ENCODE results near the gene LRIT2. TPM values are rescaled to one million over a fixed set of nuclear protein-coding genes. Genes with fewer than 3 reads are reported as not detected.

The LRIT2 gene
- polyA plus RNA-seq, 1 experiment, result not detected

- ChIA-PET CTCF (no interaction called here), POLR2A (no interaction called here)
- H3K27me3 ChIP-seq (ENCODE audit: control insufficient read depth, insufficient read depth, low read length), result peaks cover 14% of the 10 kb centered on the region
- no peak overlapping the region for H3K4me3 ChIP-seq (ENCODE audit: low read depth, low read length)
- no peak for DNase-seq (ENCODE audit: low read depth, low spot score)
- TF ChIP-seq CTCF (IDR thresholded peaks at IDR 0.05; ENCODE audit: low read depth, low read length), result no peak
- H3K27ac ChIP-seq (ENCODE audit: low read depth, low read length), result no peak overlapping the region
- no peaks in the 10 kb centered on the region for H3K9me3 ChIP-seq (ENCODE audit: control insufficient read depth, insufficient read depth, low read length)
Observed at GRCh38 chr10:84201244-84201606, 24.1 kb downstream of the LRIT2 start.

- H3K27me3 ChIP-seq (ENCODE audit: control insufficient read depth, insufficient read depth, low read length), result peaks cover 20% of the 10 kb centered on the region
- POLR2A ChIA-PET, result no interaction called here
- H3K4me3 ChIP-seq (ENCODE audit: low read depth, low read length), result no peak overlapping the region
- H3K9me3 ChIP-seq (ENCODE audit: control insufficient read depth, insufficient read depth, low read length), result no peaks in the 10 kb centered on the region; the same call in 1 of the 2 replicates
- no peak for DNase-seq (ENCODE audit: low read depth, low spot score)
- CTCF ChIA-PET, result no interaction called here
- no peak for TF ChIP-seq CTCF (IDR thresholded peaks at IDR 0.05; ENCODE audit: low read depth, low read length)
- no peak overlapping the region for H3K27ac ChIP-seq (ENCODE audit: low read depth, low read length)
Observed at GRCh38 chr10:84200537-84201243, 24.7 kb downstream of the LRIT2 start.

- TF ChIP-seq CTCF (IDR thresholded peaks at IDR 0.05; ENCODE audit: low read depth, low read length), result no peak
- H3K27me3 ChIP-seq (ENCODE audit: control insufficient read depth, insufficient read depth, low read length), result peaks cover 40% of the 10 kb centered on the region
- no peak overlapping the region for H3K27ac ChIP-seq (ENCODE audit: low read depth, low read length)
- H3K4me3 ChIP-seq (ENCODE audit: low read depth, low read length), result no peak overlapping the region
- POLR2A ChIA-PET, result no interaction called here
- no peaks in the 10 kb centered on the region; the same call in 1 of the 2 replicates for H3K9me3 ChIP-seq (ENCODE audit: control insufficient read depth, insufficient read depth, low read length)
- CTCF ChIA-PET, result no interaction called here
- DNase-seq (ENCODE audit: low read depth, low spot score), result no peak
Observed at GRCh38 chr10:84198206-84198915, 27.0 kb downstream of the LRIT2 start.

- Histone ChIP-seq H3K27ac (ENCODE audit: low read depth, low read length) (no peak overlapping the region), H3K9me3 (ENCODE audit: control insufficient read depth, insufficient read depth, low read length) (no peaks in the 10 kb centered on the region; the same call in 1 of the 2 replicates), H3K4me3 (ENCODE audit: low read depth, low read length) (no peak overlapping the region), H3K27me3 (ENCODE audit: control insufficient read depth, insufficient read depth, low read length) (peaks cover 46% of the 10 kb centered on the region)
- ChIA-PET CTCF (no interaction called here), POLR2A (no interaction called here)
- no peak for TF ChIP-seq CTCF (IDR thresholded peaks at IDR 0.05; ENCODE audit: low read depth, low read length)
- no peak for DNase-seq (ENCODE audit: low read depth, low spot score)
Observed at GRCh38 chr10:84197643-84198042, 27.7 kb downstream of the LRIT2 start.

- TF ChIP-seq CTCF (IDR thresholded peaks at IDR 0.05; ENCODE audit: low read depth, low read length), result no peak
- ChIA-PET CTCF (no interaction called here), POLR2A (no interaction called here)
- Histone ChIP-seq H3K27me3 (ENCODE audit: control insufficient read depth, insufficient read depth, low read length) (peaks cover 46% of the 10 kb centered on the region), H3K4me3 (ENCODE audit: low read depth, low read length) (no peak overlapping the region), H3K27ac (ENCODE audit: low read depth, low read length) (no peak overlapping the region), H3K9me3 (ENCODE audit: control insufficient read depth, insufficient read depth, low read length) (no peaks in the 10 kb centered on the region; the same call in 1 of the 2 replicates)
- DNase-seq (ENCODE audit: low read depth, low spot score), result no peak
Observed at GRCh38 chr10:84196941-84197340, 28.4 kb downstream of the LRIT2 start.
